GM12891 (cell line): ENCODE results near the gene ZNF821.

Source experiments
- DNase-seq: peaks from one replicate; pipeline ENCODE4 v3.0.0; 2011; ENCODE audit warnings: low spot score; ENCODE audit not compliant: insufficient read length
- FAIRE-seq: peaks from 2 replicates; lab custom pipeline; 2011; peaks lifted over from hg19 to GRCh38; lab: Jason Lieb, UNC
- PAX5 ChIP-seq: IDR thresholded peaks from 2 replicates; pipeline ENCODE4 v1.6.1; 2011; ENCODE audit warnings: low read length, moderate library complexity, mild to moderate bottlenecking; ENCODE audit not compliant: insufficient read depth, severe bottlenecking
- POLR2A ChIP-seq: IDR thresholded peaks from 2 replicates; pipeline ENCODE4 v1.6.1; 2011; ENCODE audit warnings: low read depth, low read length, control low read depth
- POLR2AphosphoS5 ChIP-seq: IDR thresholded peaks from 2 replicates; pipeline ENCODE4 v1.6.1; 2011; ENCODE audit warnings: low read depth, low read length, control low read depth
- POU2F2 ChIP-seq: IDR thresholded peaks from 2 replicates; pipeline ENCODE4 v1.6.1; 2011; ENCODE audit warnings: low read depth, mild to moderate bottlenecking, control low read depth, low read length, moderate library complexity
- SPI1 ChIP-seq: IDR thresholded peaks from 2 replicates; pipeline ENCODE4 v1.6.1; 2011; ENCODE audit warnings: low read depth, low read length, control low read depth
- TAF1 ChIP-seq: IDR thresholded peaks from 2 replicates; pipeline ENCODE4 v1.6.1; 2011; ENCODE audit warnings: low read depth, low read length, control low read depth

ZNF821 gene

DNA sequence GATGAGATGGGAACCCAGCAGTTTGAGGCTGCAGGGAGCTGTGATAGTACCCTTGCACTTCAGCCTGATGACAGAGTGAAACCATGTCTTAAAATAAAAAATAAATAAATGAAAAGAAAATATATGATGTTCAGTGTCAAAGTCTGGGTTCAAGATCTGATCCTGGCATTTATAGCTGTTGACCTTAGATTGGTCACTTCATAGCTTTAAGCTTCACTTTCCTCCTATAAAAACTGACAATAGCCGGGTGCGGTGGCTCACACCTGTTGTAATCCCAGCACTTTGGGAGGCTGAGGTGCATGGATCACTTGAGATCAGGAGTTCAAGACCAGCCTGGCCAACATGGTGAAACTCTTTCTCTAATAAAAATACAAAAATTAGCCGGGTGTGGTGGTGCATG is 5.2 kb upstream of the ZNF821 start:
- TF ChIP-seq POU2F2, result no peak
- TF ChIP-seq POLR2AphosphoS5, result no peak
- no peak for TF ChIP-seq PAX5
- no peak for TF ChIP-seq TAF1
- TF ChIP-seq SPI1, result no peak
- no peak for TF ChIP-seq POLR2A
- DNase-seq (no peak), FAIRE-seq (no peak)

DNA sequence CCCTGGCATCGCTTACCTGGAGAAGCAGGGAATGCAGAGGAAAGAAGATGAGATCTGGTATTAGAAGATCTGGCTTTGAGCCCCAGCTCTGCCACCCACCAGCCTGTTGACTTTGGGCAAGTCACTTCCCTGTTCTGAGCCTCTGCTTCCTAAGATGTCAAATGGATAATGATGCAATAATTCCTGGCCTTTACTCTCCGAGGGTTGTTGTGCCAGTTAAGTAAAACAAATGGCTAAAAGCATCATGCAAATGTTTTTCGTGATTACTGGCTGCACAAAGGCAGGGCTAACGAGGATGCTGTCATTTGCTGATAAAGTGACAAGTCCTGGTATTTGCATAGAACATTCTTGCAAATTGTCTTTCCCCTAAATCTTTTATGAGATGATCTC is 1.3 kb upstream of the ZNF821 start:
- FAIRE-seq (no peak), DNase-seq (no peak)
- no peak for TF ChIP-seq POLR2A
- no peak for TF ChIP-seq SPI1
- no peak for TF ChIP-seq TAF1
- no peak for TF ChIP-seq POLR2AphosphoS5
- no peak for TF ChIP-seq PAX5
- no peak for TF ChIP-seq POU2F2

- TF ChIP-seq PAX5, result no peak
- TF ChIP-seq POLR2A, result no peak
- TF ChIP-seq POLR2AphosphoS5, result no peak
- TF ChIP-seq TAF1, result no peak
- no peak for TF ChIP-seq SPI1
- TF ChIP-seq POU2F2, result no peak
- DNase-seq (no peak), FAIRE-seq (no peak)
These were observed 674 bp downstream of the ZNF821 start for GRCh38 chr16:71883168-71883848.

- TF ChIP-seq POLR2AphosphoS5, result no peak
- TF ChIP-seq TAF1, result no peak
- no peak for TF ChIP-seq POLR2A
- peak; percentile 60; the same call in 1 of the 2 replicates for TF ChIP-seq POU2F2
- TF ChIP-seq SPI1, result peak; percentile 64; the same call in 1 of the 2 replicates
- TF ChIP-seq PAX5, result peak; percentile 96
- FAIRE-seq, result peak; percentile 60
- DNase-seq, result peak; percentile 46
These were observed 1.3 kb downstream of the ZNF821 start for GRCh38 chr16:71882505-71883167.

DNA sequence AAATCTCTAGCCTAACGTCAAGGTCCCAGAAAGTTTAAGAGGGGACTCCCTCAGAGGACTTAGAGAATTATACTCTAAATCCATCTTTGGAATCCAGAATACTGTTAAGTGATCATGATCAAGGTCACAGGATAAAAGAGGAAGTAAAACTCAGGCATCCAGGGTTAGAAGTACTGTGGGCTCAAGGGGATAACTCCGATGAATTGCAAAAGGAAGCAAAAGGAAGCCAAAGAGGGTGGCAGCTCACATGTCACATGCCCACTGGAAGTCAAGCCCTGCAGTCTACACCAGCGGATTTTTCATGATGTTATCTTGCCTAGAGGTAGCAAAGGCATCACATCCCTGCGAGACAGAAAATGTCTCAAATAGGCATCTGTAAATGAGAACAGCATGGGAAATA is 3.8 kb downstream of the ZNF821 start:
- FAIRE-seq (no peak), DNase-seq (no peak)
- TF ChIP-seq POLR2A, result no peak
- TF ChIP-seq SPI1, result no peak
- TF ChIP-seq POU2F2, result no peak
- TF ChIP-seq PAX5, result no peak
- TF ChIP-seq POLR2AphosphoS5, result no peak
- no peak for TF ChIP-seq TAF1

DNA sequence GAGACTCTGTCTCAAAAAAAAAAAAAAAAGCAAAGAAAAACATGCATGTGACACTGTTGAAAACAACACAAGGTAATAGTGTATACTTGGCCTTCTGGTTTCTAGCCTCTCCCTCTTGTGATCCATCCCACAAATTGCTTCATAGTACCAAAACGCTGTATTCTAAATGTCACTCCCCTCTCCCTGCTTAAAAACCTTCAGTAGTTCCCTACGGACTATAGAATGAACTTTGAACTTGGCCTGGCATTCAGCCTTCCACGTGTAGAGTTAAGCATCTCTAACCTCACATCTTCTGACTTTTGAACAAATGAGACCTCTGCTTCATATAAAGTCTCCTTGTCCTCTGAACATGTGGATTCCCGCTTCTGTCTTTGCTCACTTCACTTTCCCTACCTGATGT is 5.1 kb downstream of the ZNF821 start:
- DNase-seq (no peak), FAIRE-seq (no peak)
- TF ChIP-seq TAF1 (no peak), POLR2AphosphoS5 (no peak), POU2F2 (no peak), PAX5 (no peak)

GRCh38 chr16:71873199-71873598 is 10.8 kb downstream of the ZNF821 start:
- DNase-seq, result no peak
- no peak for FAIRE-seq
- TF ChIP-seq TAF1, result no peak
- TF ChIP-seq PAX5, result no peak
- TF ChIP-seq POU2F2, result no peak
- TF ChIP-seq POLR2A, result no peak
- no peak for TF ChIP-seq POLR2AphosphoS5
- TF ChIP-seq SPI1, result no peak

GRCh38 chr16:71870818-71871217 is 13.2 kb downstream of the ZNF821 start:
- no peak for FAIRE-seq
- no peak for DNase-seq
- TF ChIP-seq POLR2A, result no peak
- TF ChIP-seq POU2F2, result no peak
- TF ChIP-seq PAX5, result no peak
- TF ChIP-seq POLR2AphosphoS5, result no peak
- no peak for TF ChIP-seq SPI1
- TF ChIP-seq TAF1, result no peak

- TF ChIP-seq TAF1 (no peak), POLR2AphosphoS5 (no peak), POU2F2 (no peak), SPI1 (no peak), PAX5 (no peak), POLR2A (no peak)
- DNase-seq (no peak), FAIRE-seq (no peak)
These were observed 14.9 kb downstream of the ZNF821 start for GRCh38 chr16:71869089-71869488.
